Measurements from ENCODE around the gene ARHGEF4. TPM values are rescaled to one million over a fixed set of nuclear protein-coding genes. Genes with fewer than 3 reads are reported as not detected.

ARHGEF4 gene
- total RNA-seq, 6 experiments from 2014 or later: 0.44 to 6.7 (median 0.67) TPM; not detected in 2

DNA sequence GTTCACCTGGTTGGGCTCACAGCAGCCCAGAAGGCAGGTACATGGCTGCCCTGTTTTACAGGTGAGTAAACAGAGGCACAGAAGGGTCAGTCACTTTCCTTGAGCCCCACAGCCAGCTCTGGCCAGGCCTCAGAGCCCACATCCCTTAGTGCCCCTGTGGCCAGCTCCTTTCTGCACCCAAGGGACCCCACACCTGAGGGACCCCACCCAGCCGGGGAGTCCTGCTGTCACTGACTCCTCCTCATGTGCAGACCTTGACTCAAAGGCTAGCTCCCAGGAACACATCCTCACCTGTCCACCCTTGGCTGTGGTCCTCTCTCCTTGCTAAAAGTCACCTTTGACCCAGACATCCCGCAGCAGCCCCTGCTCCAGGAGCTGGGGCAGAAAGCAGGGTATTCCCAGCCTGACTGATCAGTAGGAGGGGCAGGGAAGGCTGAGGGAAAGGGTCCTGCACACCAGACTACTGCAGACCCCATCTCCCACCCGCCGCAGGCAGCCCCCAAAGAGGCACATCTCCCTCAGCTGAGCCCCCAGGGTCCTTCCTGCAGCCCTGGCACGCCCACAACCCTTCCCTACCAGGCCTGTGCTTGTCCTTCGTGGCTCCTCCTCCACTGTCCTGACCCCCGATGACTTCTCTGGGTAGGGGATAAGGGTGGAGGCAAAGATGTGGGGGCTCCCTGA lies 9.8 kb upstream of the ARHGEF4 start:
- Histone ChIP-seq H3K4me3 (no peak overlapping the region), H3K9me3 (no peaks in the 10 kb centered on the region), H3K4me1 (no peaks in the 10 kb centered on the region), H3K36me3 (no peaks in the 10 kb centered on the region), H3K27me3 (no peaks in the 10 kb centered on the region), H3K27ac (no peak overlapping the region)
- DNase-seq (peak in 1 of 3 donors; percentile 31), ATAC-seq (no peak)
- no CpG with 5 or more reads among the region's 7 CpGs for WGBS (ENCODE audit: insufficient coverage, low coverage, low lambda C conversion rate, missing lambda C conversion rate)
- intact Hi-C loops (cut with DNase I): no loop called here
- TF ChIP-seq POLR2A (IDR thresholded peaks at IDR 0.05) (no peak), CTCF (IDR thresholded peaks at IDR 0.05) (no peak)

DNA sequence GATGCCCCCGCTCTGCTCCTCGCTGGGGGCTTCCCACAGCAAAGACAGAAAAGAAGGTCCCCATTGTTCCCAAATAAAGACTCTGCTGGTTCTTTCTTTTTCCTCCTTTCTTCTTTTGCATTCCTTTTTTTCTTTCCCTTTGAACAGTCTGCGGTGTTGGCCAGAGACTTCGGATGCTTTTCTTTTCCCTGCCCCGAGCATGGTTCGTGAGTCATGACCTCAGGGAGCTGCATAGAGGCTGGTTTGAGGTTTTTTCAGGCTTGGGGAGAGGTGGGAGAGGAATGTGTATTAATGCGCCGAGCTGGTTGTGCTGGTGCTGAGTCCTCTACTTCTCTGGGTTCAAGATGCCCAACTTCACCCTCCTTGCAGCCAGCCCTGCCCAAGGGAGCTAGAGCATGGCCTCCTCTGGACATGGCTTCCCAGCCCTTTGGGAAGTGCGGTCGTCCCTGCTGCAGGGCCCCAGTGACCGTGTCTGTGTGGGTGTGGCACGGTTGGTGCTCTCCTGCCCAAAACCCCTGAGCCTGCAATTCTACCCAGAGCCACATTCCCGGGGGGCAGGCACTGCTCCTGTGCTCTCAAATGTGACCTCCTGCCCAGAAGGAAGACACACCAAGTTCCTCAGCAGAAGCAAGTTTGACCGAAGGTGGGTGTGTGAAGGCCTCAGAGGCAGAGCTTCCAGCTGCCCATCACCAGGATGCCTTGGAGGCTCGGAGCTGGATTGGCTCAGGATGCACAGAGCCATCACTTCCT lies 9.0 kb upstream of the ARHGEF4 start:
- Histone ChIP-seq H3K27ac (no peak overlapping the region), H3K4me1 (no peaks in the 10 kb centered on the region), H3K4me3 (no peak overlapping the region), H3K9me3 (no peaks in the 10 kb centered on the region), H3K36me3 (no peaks in the 10 kb centered on the region), H3K27me3 (no peaks in the 10 kb centered on the region)
- no peak for ATAC-seq
- intact Hi-C loops (cut with DNase I): no loop called here
- peak in 1 of 3 donors; percentile 42 for DNase-seq
- no peak for TF ChIP-seq POLR2A (IDR thresholded peaks at IDR 0.05)
- TF ChIP-seq CTCF (IDR thresholded peaks at IDR 0.05): no peak
- WGBS (ENCODE audit: insufficient coverage, low coverage, low lambda C conversion rate, missing lambda C conversion rate): 68% methylated on average over 9 of the region's 15 CpGs

DNA sequence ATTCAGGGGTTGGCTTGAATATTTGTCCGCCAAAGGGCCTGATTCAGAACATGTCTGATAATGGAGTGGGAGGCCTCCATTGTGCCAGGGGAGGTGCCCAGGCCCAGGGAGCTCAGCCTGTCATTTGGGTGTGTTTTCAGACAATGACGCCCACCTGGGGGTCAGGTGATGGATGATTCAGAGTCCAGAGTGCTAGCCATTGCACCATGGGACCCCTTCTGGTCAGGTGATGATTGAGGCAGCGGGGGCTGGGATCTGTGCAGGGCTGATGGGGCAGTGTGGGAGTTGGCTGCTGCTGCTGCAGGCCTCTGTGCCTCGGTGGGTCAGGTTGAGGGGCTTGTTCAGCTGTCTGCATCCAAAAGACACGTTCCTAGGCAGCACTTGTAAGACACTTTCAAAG lies 8.3 kb upstream of the ARHGEF4 start:
- no peaks in the 10 kb centered on the region for H3K9me3 ChIP-seq
- WGBS (ENCODE audit: insufficient coverage, low coverage, low lambda C conversion rate, missing lambda C conversion rate): 65% methylated on average over 2 of the region's 5 CpGs
- intact Hi-C loops (cut with DNase I): no loop called here
- no peaks in the 10 kb centered on the region for H3K27me3 ChIP-seq
- DNase-seq: peak in 1 of 3 donors; percentile 23
- no peaks in the 10 kb centered on the region for H3K4me1 ChIP-seq
- H3K4me3 ChIP-seq: no peak overlapping the region
- no peaks in the 10 kb centered on the region for H3K36me3 ChIP-seq
- TF ChIP-seq CTCF (IDR thresholded peaks at IDR 0.05) (no peak), POLR2A (IDR thresholded peaks at IDR 0.05) (no peak)
- no peak overlapping the region for H3K27ac ChIP-seq
- no peak for ATAC-seq

DNA sequence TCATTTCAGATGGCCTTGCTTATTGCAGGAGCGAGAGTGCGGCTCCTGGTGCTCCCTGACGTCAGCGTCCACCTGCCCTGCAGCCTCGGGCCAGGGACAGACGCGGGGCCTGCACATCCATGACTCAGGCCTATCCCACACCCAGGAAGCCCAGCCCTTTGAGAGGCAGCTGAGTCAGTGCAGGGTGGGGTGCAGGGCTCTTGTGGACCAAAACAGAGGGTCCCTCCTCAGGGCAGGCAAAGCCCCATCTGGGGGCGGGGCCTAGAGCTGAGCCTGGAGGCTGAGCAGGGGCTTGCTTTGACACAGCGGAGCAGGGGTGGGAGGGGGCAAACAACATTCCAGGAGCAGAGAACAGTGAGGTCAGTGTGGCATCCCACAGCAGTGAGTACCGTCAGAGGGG lies 7.7 kb upstream of the ARHGEF4 start:
- Histone ChIP-seq H3K36me3 (no peaks in the 10 kb centered on the region), H3K4me1 (no peaks in the 10 kb centered on the region), H3K27me3 (no peaks in the 10 kb centered on the region), H3K27ac (no peak overlapping the region), H3K9me3 (no peaks in the 10 kb centered on the region), H3K4me3 (no peak overlapping the region)
- no CpG with 5 or more reads among the region's 10 CpGs for WGBS (ENCODE audit: insufficient coverage, low coverage, low lambda C conversion rate, missing lambda C conversion rate)
- intact Hi-C loops (cut with DNase I): no loop called here
- no peak for ATAC-seq
- TF ChIP-seq POLR2A (IDR thresholded peaks at IDR 0.05): no peak
- TF ChIP-seq CTCF (IDR thresholded peaks at IDR 0.05): no peak
- no peak for DNase-seq
